ENCODE measurements around the gene AFAP1.

Gene AFAP1

DNA sequence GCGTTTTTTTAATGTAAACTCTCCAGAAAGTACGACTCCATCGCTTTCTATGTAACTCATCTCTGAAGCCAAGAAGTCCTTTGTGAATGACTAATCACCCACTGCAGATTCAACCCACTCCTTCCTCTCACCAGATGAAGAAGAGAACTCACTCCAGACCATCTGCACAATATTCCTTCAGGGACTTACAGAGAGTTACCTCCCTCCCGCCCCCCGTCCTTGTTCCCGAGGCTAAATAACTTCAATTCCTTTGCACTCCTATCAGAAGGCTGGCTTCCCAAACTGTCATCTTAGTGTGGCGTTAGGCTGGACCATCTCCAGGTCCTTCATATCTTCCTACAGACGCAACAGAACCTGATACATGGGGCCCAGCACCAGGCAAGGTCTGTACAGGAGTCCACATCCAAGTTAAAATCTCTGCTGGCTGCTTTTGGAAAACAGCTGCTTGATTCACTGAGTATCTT lies 82.4 kb downstream of the AFAP1 start:
- TF ChIP-seq, protein P1, sequence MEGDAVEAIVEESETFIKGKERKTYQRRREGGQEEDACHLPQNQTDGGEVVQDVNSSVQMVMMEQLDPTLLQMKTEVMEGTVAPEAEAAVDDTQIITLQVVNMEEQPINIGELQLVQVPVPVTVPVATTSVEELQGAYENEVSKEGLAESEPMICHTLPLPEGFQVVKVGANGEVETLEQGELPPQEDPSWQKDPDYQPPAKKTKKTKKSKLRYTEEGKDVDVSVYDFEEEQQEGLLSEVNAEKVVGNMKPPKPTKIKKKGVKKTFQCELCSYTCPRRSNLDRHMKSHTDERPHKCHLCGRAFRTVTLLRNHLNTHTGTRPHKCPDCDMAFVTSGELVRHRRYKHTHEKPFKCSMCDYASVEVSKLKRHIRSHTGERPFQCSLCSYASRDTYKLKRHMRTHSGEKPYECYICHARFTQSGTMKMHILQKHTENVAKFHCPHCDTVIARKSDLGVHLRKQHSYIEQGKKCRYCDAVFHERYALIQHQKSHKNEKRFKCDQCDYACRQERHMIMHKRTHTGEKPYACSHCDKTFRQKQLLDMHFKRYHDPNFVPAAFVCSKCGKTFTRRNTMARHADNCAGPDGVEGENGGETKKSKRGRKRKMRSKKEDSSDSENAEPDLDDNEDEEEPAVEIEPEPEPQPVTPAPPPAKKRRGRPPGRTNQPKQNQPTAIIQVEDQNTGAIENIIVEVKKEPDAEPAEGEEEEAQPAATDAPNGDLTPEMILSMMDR (IDR thresholded peaks at IDR 0.05; ENCODE audit: low read depth, low read length), result no peak
- H3K4me3 ChIP-seq (replicated peaks in 1 of 2; ENCODE audit: low read depth in 2 of 2, low read length in 2 of 2), result no peak overlapping the region
- DNase-seq (ENCODE audit: low read depth in 2 of 2), result peak; percentile 93 to 94

DNA sequence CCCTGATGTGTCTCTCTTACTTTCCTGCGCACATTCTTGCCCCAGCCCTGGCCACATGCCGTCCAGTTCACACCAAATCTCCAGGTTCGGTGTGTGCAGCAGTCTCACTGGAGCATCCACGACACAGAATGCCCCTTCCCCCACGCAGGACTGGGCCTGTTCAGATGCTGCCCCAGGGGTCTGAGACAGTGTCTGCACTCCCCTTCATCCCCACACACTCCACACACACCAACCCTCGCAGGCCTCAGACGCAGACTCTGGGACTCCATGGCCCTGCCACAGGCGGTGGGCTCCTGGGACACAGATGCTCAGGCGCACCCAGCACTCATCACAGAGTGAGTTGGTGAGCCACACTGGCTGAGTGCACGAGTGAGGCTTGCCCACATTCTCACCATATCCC lies 83.9 kb downstream of the AFAP1 start:
- TF ChIP-seq, protein P1 (IDR thresholded peaks at IDR 0.05; ENCODE audit: low read depth, low read length), result no peak
- DNase-seq (ENCODE audit: low read depth in 2 of 2), result no peak
- H3K4me3 ChIP-seq (replicated peaks in 1 of 2; ENCODE audit: low read depth in 2 of 2, low read length in 2 of 2), result no peak overlapping the region

DNA sequence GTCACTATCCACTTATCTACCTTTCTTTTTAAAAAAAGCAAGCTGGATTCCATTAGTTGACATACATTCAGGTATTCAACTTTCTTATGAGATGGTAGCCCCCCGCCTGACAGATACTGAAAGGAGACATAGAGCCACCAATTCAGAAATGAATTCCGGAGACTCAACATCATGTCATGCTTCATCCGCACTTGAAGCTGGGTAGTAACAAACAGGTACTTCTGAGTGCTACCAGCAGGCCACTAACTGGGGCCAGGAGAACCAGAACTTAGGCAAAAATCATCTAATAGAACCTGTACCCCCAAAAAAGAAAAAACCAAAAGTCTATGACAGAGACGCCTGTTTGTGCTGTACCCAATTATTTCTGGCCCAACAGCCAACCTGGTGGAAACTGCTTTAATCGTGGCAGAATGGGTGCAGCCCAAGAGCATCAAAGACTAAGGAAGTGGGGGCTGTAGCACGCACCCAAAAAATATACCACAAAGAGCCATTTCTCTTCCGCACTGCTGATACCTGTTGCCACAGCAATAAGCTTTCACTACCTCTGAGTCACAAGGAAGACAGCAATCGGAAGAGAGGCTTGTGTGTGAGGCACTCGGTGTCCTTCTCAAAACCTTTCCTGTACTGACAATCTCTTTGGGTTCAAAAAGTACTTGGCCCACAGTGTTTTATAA lies 84.8 kb downstream of the AFAP1 start:
- TF ChIP-seq, protein P1 (IDR thresholded peaks at IDR 0.05; ENCODE audit: low read depth, low read length), result no peak
- DNase-seq (ENCODE audit: low read depth in 2 of 2), result peak in 1 of 2 donors; percentile 52
- H3K4me3 ChIP-seq (replicated peaks in 1 of 2; ENCODE audit: low read depth in 2 of 2, low read length in 2 of 2), result no peak overlapping the region

DNA sequence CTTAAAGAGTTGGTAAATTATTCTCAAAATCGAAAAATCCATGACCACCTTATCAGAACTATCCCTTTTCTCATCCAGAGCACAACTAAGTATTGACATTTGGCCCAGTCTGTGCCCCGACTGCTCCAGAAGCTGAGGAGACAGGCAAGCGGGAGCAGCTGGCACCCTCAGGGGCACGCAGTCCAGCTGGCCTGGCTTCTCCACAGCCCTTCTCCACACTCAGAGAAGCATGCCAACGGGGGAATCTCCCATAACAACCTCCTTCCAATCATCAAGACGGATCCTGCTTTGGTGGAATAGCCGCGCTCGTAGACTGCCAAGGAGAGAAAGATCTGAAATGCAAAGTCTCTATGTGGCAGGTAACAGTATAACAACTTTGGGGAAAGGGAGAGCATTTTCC lies 85.4 kb downstream of the AFAP1 start:
- TF ChIP-seq, protein P1 (IDR thresholded peaks at IDR 0.05; ENCODE audit: low read depth, low read length), result no peak
- no peak overlapping the region for H3K4me3 ChIP-seq (replicated peaks in 1 of 2; ENCODE audit: low read depth in 2 of 2, low read length in 2 of 2)
- no peak for DNase-seq (ENCODE audit: low read depth in 2 of 2)

DNA sequence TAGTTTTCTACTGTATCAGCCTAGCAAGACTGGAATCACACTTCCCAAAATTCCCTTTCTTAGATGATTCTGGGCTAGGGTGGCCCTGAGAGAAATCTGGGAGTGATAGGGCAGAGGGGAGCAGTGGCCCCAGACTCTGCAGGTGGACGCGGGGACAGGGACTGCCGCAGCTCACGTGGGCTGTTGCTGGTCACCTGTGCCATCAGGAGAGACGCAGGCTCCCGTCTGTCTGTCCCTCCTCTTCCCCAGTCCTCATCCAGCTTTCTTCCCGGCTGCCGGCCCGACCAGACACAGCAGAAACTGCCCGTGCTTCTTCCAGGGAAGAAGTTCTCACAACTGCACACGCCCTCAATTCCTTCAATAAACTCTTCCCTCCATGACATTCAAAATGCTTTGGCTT lies 86.4 kb downstream of the AFAP1 start:
- no peak overlapping the region for H3K4me3 ChIP-seq (replicated peaks in 1 of 2; ENCODE audit: low read depth in 2 of 2, low read length in 2 of 2)
- no peak for DNase-seq (ENCODE audit: low read depth in 2 of 2)
- TF ChIP-seq, protein P1 (IDR thresholded peaks at IDR 0.05; ENCODE audit: low read depth, low read length), result no peak

DNA sequence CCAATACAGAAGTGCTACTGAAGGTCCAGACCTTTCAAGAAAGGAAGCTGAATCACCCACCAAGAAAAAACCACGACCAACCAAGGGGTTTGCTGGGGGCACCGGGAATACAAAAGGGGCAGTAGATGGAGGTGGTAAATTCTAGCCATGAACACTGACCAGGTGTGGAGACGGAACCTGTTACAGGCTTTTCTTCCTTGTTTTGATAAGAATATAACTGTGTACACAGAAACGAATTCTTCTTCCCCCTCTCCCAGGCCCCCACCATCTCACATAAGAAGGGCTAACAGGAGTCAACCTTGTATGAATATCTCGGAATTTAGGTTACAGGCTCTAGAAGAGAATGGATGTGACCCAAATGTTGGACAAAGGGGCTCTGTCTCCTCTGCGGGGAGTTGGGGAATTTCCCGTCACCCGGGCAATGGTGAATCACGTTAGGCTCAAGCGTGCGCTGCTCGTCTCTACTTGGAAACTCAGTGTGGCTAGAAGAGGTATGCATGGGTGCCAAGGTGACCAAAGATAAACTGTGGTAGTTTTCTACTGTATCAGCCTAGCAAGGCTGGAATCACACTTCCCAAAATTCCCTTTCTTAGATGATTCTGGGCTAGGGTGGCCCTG lies 87.0 kb downstream of the AFAP1 start:
- DNase-seq (ENCODE audit: low read depth in 2 of 2), result peak; percentile 50 to 79
- TF ChIP-seq, protein P1 (IDR thresholded peaks at IDR 0.05; ENCODE audit: low read depth, low read length), result no peak
- H3K4me3 ChIP-seq (replicated peaks in 1 of 2; ENCODE audit: low read depth in 2 of 2, low read length in 2 of 2), result no peak overlapping the region
